GM23248 (cell line): Measurements from ENCODE around the gene STIM1.

Experiments used
- EZH2 ChIP-seq: fragments of 200-600 bp; sonication (generic); IDR thresholded peaks from 2 replicates; pipeline ENCODE4 v1.6.1; 2018; ENCODE audit warnings: antibody characterized with exemption, mild to moderate bottlenecking; ENCODE audit not compliant: insufficient read depth, poor library complexity, severe bottlenecking
- EZH2phosphoT487 ChIP-seq: fragments of 200-600 bp; sonication (generic); IDR thresholded peaks from 2 replicates; pipeline ENCODE4 v1.6.1; 2018; ENCODE audit warnings: antibody characterized with exemption, moderate library complexity, mild to moderate bottlenecking, low read depth; ENCODE audit not compliant: insufficient read depth

- TF ChIP-seq EZH2 = no peak
- no peak for TF ChIP-seq EZH2phosphoT487
These were observed 37.8 kb downstream of the STIM1 start for GRCh38 chr11:3893311-3893710.
